HG03442 (cell line): ENCODE results near the gene CRYGN.

Experiments used
- ATAC-seq: cut with Tn5 transposase; IDR thresholded peaks from one replicate; pipeline ENCODE4 v1.9.1; 2021; ENCODE audit warnings: mild to moderate bottlenecking, moderate library complexity; ENCODE audit not compliant: unreplicated experiment

Gene CRYGN, protein sequence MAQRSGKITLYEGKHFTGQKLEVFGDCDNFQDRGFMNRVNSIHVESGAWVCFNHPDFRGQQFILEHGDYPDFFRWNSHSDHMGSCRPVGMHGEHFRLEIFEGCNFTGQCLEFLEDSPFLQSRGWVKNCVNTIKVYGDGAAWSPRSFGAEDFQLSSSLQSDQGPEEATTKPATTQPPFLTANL

DNA sequence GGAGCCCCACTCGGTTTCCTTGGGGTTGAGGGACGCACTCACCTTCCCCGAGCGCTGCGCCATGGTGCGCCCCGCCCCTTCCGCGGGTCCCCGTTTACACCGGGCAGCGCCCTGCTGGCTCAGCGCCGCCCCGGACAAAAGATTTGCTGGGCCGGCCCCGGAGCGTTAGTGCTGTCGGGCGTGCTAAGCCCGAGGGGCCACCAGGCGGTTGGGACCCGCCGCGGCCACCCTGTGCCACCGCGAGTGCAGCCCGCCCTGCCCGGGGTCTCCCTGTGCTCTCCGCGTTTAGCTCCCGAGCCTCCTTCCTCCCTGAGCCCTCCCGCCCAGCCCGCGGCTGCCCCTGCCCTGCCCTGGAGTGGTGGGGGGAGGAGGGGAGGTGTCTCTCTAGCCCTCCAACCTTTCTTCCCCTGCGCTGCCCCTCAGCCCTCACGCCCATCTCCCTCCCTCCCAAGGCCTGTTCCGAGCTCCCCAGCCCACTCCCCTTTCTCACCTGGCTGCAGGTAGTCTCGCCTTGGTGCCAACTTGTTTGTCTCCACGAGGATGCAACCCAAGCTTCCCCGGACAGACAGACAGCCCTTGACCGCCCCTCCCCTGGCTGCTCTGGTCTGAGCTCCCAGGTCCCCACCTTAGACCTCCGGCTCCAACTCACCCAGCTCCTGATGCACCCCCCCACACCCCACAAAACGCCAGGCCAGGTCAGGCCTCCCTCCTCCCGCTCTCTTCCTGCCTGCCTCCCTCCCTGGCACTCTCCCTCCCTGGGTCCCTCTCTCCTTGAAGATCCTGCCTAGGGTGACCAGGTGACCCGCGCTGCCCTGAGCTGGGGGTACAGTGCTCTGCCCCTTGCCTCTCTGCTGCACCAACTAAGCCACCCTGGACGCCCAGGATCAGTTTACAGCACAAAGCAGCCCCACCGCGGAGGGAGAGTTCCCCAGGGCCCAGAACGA lies at the start of gene CRYGN:
Gene CRYGN, minus strand, starts transcription at position 287 of the 944 bp plus-strand sequence. Its CDS starts 224 bp downstream, at position 63.
- no peak for ATAC-seq

DNA sequence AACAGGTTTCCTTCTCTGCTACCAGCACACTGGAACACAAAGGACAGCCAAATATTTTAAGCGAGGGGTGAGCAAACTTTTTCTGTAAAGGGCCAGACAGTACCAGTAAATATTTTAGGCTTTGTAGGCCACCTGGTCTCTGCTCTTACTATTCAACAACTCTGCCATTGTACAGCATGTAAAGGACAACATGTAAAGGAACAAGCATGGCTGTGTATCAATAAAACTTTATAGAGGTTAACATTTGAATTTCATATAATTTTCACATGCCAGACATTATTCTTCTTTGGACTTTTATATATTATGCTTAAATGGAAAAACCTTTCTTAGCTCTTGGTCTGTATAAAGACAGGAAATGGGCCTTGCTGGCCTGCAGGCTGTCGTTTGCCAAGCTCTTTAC lies 49.6 kb upstream of the CRYGN start:
- no peak for ATAC-seq

DNA sequence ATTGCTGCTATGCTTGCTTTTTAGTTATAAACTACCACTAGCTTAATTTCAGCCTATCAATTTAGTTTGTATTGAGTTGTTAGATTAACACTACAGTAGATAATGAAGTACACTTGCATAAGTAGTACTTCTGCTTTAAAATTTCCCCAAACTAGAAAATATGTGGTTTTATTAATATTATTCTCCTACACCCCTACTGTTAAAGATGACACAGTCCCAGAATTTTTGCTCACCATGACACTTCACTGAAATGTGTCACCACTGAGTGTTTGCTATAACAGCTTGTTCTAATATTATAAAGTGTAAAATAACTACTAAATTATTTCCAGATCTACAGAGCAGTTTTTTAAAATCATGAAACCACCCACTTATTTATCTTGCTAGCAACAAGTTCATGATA lies 48.2 kb upstream of the CRYGN start:
- ATAC-seq, result no peak

DNA sequence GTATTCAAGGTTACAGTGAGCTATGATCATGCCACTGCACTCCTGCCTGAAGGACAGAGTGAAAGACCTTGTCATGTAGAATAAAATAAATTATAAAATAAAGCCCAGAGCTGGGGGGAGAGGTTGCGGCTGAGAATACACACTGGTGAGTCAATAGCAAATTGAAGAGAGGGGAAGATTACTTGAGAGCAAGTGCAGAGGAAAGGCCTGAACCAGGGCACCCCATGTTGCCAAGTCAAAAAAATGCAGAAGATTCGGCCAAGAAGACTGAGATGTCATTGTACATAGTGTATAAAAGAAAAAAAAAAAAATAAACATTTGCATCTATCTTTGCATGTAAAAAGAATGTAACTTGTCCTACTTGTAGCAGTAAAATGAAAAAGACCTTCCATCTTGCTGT lies 47.3 kb upstream of the CRYGN start:
- no peak for ATAC-seq

DNA sequence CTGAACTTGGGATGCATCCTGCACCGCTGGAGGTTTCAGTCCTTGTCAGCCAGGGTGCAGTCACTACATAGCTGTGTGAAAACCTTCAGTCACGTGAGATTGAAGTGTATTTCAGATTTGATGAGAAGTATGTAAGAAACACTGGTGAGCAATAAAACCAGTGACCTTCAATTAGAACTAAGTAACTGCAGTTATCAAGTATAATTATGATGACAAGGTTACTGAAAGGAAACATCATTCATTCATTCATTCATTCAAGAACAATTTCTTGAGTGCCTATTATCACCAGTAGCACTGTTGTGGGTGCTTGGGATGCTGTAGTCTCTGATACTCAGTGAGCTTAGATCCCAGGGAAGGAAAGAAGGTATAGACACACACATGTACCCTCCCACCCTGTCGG lies 46.1 kb upstream of the CRYGN start:
- ATAC-seq, result no peak

DNA sequence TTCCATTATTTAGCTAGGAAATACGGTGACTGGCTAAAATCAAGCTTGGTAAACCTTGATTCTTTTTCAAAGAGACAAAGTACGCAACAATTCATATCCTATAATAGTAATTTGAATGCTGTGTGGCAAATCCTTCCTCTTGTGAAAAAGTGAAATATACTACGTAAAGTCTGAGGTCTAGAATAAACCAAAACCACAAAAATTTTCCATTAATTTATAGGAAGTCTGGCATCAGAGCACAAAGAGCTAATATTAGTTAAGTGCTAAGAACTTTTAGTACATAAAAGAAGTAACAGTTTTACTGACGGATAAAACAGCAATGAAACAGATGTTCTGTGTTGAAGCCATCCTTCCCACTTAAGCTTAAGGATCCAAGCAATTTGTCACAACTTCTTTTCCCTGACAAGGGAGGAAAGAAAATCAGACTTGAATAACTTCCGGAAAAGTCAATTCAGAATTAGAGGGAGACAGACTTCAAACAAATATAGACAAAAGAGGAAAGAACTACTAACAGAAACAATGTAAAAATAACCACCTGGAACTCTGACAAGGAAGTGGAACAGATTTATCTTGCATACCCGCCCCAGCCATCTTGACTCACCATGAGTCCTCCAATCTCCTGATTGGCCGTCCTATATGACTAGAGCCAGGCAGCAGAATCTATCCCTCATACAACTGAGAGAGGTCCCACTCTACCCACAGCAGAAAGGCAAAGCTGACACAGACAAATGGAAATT lies 45.2 kb upstream of the CRYGN start:
- no peak for ATAC-seq

DNA sequence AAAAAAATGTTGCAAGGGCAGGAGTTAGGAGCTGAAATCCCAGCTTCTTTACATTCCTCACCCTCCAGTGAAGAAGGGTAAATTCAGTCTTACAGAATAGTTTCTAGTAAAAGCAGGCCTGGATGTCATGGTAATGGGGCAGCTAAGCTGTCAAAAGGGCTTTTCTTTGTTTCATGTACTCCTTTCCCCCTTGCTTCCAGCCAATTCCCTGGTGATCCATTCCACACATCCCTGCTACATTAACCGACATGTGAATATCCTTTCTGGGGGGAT lies 43.7 kb upstream of the CRYGN start:
- ATAC-seq, result no peak

DNA sequence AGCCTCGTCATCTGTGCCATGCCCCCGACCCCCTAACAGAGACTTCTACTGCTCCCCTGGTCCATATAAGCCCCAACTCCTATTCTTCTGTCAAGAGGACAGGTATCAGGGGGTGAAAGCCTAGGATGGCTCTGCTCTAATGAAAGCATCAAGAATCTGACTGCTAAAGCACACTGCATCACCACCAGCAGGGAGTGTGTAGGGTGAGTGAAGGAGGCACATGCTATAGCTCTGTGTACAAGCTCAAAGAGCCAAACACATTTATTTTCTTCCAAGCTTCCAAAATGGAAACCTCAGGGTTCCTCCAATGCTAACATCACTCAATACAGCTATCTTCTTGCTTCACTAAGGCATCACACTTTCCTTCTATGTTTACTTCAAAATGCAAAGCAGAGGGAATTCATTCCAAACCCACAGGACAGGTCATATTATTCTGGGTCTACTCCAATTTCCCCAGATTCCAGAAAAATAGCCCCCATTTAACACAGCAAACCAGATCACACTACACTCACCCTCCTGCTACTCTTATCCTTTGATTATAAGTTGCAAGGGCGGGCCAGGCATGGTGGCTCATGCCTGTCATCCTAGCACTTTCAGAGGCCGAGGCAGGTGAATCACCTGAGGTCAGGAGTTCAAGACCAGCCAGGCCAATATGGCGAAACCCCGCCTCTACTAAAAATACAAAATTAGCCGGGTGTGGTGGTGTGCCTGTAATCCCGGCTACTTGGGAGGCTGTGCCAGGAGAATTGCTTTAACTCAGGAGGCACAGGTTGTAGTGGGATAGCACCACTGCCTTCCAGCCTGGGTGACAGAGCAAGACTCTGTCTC lies 43.2 kb upstream of the CRYGN start:
- no peak for ATAC-seq

DNA sequence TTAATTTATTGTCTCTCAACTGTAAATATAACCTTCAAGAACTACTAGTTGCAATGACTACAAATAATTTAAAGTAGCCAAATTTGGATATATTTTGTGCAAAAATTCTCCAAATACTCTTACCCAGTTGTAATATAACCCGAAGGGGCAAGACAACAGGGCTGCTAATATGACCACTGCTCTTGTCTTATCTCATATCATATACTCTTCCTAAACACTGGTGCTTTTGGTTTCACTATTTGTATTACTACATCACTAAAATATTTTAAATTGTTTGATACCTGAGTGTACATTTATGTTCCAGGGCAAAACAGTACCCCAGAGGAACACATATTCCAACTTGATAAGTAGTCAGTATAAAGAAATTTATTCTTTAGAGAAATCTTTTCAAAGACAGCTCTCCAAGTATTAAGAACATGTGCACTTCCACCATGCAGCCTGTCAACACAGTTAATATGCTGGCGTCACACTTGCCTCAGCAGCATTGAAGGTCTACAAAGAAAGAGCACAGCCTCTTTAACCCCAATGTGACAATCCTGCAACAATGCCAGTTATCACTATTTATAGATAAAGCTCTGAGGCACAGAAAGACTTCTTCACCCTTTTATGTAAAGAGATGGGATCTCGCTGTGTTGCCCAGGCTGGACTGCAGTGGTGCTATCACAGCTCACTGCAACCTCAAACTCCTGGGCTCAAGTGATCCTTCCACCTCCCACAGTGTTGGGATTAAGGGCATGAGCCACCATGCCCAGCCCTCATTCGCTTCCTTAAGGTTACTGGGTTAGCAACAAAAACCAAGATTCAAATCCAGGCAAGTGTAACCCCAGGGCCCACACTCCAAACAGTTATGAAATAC lies 41.9 kb upstream of the CRYGN start:
- peak; percentile 54 for ATAC-seq

DNA sequence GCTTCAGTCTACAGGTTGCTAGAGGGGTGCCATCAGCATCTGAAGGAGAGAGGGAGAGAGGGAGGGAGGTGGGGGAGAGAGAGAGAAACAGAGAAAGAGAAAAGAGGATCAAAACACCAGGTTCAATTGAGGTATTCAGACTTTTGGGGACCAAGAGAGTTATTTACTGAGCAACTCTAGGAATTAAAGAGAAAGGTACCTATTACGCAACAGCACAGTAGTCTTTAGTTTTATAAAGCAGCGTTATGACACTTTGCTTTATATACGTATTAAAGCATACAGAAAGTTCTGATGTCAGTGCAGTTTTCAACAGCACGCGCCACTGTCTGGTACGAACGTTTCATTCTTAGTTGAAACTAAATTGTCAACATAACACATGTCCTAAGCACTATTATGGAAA lies 37.9 kb upstream of the CRYGN start:
- ATAC-seq, result no peak

DNA sequence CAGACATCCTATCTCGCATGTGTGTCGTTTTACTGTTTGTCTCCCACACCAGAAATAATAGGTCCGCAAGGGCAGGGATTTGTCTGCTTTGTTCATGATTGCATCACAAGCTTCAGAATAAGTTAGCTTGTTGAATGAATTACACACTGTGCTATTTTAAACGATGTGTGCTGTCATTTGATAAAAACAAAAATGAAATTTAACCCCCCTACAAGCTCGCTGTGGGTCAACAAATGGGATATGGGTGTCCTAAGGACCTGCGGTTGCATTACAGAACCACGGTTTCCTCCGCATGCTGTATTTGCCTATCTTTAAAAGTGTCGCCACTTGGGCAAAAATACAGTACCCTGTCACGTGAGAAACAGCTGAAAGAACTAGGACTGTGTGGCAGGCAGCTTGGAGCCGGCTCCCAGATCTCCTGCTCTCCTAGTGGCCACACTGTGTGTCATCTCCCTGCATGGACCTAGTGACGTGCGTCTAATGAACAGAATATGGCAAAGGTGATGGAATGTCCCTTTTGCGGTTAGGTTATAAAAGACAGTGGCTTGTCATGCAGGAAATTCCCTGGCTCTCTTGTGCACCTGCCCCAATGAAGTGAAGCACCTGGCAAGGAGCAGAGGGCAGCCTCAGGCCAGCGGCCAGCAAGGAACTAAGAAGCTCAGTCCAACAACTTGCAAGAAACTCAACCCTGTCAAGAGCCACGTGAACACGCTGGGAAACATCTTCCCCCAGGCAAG lies 32.9 kb upstream of the CRYGN start:
- peak; percentile 36 for ATAC-seq

DNA sequence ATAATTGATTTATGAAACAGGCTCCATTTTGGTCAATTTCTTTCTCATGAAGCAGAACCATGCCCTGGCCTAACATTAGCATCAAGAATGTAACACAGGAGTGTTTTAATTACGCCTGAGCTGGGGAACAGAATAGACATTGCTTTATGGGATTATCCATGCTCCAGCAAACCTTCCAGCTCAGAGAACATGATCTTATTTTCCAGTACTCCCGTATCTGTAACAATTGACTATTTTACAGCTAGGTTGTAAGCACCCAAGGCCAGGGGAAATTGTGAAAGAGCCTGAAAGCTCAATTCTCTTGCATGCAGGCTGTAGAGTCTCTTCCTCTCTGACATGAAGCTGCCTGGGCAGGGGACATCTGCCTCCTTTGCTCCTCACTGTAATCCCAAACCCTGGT lies 30.8 kb upstream of the CRYGN start:
- ATAC-seq, result no peak

DNA sequence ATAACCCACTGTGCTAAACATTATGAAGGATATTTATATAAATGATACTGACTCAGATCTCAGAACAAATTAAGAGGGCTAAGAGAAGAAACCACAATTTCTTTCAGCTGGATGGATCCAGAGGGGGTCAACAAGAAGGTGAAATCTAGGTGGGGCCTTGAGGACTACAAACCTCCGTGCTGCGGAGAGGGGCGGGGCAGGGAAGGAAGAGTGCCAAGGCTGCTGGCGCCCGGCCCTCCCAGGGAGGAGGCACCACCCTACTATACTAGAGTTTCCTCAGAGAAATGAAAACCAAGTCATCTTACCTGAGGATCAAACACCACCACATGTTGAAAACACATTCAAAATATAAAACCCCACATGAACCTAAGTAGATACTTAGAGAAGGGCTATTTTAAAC lies 29.3 kb upstream of the CRYGN start:
- ATAC-seq, result no peak

DNA sequence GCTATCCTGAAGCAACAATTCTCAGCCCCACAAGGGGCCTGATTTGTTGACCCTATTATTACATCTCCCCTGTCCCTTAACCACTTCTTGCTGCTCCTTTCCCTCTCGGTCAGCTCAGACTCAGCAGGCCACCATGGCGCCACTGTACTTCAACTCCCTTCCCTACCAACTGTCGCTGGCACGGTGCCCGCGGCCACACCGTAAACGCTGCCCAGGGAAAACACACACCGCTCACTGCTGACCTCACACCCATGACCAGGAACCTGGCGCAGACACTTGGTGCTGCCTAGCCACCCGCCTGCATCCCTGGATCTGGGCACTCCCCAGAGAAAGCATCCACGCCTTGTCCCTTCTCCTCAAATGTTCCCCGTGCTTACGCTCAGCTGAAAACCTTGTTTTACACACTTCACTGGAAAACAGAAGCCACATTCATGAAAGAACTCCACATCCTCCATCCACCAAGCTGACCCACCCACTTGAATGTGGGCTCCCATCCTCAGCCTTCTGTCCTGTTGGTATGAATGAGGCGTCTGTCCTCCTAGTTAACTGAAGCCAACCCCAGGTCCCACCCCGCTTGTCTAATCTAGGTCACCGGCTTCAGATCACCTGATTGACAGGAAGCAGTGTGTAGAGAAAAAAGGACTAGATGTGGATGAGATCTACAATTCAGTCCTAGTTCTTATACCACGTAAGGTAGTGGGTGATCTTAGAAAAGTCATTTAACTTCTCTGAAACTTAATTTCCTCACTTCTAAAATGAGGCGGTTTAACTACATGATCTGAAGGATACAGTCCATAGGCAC lies 28.5 kb upstream of the CRYGN start:
- no peak for ATAC-seq

DNA sequence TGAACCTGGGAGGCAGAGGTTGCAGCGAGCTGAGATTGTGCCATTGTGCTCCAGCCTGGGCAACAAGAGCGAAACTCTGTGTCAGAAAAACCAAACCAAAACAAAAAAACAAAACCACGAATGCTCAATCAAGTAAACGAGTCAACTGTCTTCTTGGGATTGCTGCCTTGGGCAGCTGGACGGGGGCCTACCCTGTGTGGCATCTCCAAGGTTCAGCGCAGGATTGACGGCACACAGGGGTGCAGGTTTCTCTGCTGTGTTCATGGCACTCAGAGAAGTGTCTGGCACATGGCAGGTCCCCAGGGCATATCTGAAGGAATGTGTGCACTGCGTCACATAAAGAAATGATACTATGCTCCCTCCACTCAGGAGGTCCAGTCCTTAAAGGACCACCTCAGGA lies 25.2 kb upstream of the CRYGN start:
- ATAC-seq, result no peak

DNA sequence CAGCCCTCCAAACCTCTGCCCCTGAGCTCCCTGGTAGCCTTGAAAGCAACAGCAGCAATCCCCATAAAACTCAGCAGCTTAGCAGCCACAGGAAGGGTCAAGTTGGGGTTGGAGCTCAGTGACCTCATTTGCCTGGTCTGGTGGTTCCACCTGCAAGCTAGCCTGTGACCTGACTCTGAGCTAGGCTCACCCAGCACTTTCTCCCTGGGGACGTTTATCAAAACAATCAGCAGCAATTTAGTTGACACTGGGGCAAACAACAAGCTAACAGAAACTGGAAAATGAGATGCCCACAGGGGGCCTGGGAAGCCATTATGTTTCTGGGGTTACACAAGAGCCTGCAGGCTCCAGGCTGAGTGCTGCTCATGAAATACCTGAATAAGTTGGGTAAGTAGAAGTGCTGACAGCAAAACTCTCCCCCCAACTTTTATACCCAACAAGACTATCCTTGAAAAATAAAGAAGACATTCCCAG lies 22.4 kb upstream of the CRYGN start:
- no peak for ATAC-seq

DNA sequence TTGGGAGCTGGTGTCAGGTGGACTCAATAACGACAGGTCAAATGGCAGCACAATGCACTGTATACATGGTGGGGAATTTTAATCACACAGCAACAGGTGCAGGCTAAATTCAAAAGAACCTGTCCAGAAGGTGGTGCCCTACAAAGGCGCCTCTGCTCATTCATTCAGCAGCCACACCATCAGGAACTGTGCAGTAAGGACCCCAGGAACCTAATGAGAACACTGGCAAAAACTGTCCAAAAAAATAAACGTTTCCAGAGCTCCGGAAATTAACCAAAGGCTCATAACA lies 21.9 kb upstream of the CRYGN start:
- no peak for ATAC-seq

DNA sequence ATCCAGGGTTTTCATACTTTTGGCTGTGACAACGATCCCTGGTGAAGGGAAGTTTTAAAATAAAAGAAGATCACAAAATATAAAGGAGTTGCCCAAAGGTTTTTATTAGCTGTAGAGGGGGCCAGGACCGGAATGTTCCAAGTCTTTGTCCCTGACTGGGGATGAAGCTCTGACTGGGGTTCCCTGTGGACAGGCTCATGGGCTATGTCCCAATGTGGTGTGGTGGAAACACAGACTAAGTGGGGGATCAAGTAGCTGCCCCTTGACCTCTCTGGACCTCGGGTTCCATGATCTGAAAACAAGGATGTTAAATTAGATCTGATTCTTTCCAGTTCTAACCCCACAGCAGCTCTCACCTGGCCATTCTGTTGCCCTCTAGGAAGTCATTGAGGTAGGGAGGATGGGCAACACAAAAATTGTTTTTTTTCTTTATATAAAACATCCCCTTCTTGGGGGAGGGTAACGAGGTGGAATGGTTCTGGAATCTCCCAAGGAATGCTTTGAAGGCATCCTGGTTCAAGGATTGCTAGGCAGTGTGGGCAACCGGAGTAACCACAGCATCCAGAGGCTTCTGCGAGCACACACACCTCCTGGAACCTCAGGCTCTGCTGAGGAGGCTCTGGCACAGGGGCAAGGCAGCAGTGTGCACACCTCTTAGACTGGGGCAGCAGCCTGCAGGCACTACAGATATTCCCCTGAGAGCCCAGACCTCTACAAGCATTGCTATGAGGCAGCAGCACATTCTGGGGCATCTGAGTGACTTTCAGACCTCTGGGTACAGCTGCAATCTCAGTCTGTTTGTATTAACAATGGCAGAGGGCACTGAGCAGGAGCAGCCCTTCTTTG lies 21.4 kb upstream of the CRYGN start:
- no peak for ATAC-seq
